ENCODE results near the gene USP31. TPM values are rescaled to one million over a fixed set of nuclear protein-coding genes. Genes with fewer than 3 reads are reported as not detected.

USP31 gene
- total RNA-seq, 2 experiments from 2014 or later, result 7.0 to 7.1 TPM

- CTCF ChIA-PET, result no interaction called here
- H3K27me3 Mint-ChIP-seq, result no peaks in the 10 kb centered on the region
- no peak overlapping the region for H3K4me3 Mint-ChIP-seq
- no peaks in the 10 kb centered on the region for H3K36me3 Mint-ChIP-seq
- no peaks in the 10 kb centered on the region for H3K4me1 Mint-ChIP-seq
- ATAC-seq (no peak), DNase-seq (no peak)
- no peaks in the 10 kb centered on the region for H3K9me3 Mint-ChIP-seq (ENCODE audit: low read depth)
- no peak overlapping the region for H3K27ac Mint-ChIP-seq
These were observed 125.2 kb downstream of the USP31 start for GRCh38 chr16:23024044-23024443.

- Mint-ChIP-seq H3K27me3 (no peaks in the 10 kb centered on the region), H3K4me3 (no peak overlapping the region), H3K4me1 (no peaks in the 10 kb centered on the region), H3K9me3 (ENCODE audit: low read depth) (no peaks in the 10 kb centered on the region), H3K27ac (no peak overlapping the region), H3K36me3 (no peaks in the 10 kb centered on the region)
- ATAC-seq (no peak), DNase-seq (no peak)
- CTCF ChIA-PET, result no interaction called here
These were observed 129.2 kb downstream of the USP31 start for GRCh38 chr16:23020084-23020483.

GRCh38 chr16:23016368-23016767, 132.9 kb downstream of the USP31 start:
- H3K36me3 Mint-ChIP-seq, result no peaks in the 10 kb centered on the region
- CTCF ChIA-PET, result no interaction called here
- H3K4me1 Mint-ChIP-seq, result peaks cover 3% of the 10 kb centered on the region
- ATAC-seq (no peak), DNase-seq (no peak)
- no peak overlapping the region for H3K4me3 Mint-ChIP-seq
- H3K27me3 Mint-ChIP-seq, result peaks cover 5% of the 10 kb centered on the region
- H3K27ac Mint-ChIP-seq, result no peak overlapping the region
- H3K9me3 Mint-ChIP-seq (ENCODE audit: low read depth), result no peaks in the 10 kb centered on the region

- DNase-seq, result no peak
- Mint-ChIP-seq H3K4me1 (peaks cover 3% of the 10 kb centered on the region), H3K27ac (no peak overlapping the region), H3K4me3 (no peak overlapping the region), H3K36me3 (no peaks in the 10 kb centered on the region), H3K27me3 (peaks cover 5% of the 10 kb centered on the region), H3K9me3 (ENCODE audit: low read depth) (no peaks in the 10 kb centered on the region)
- CTCF ChIA-PET, result no interaction called here
- ATAC-seq, result no peak
These were observed 133.7 kb downstream of the USP31 start for GRCh38 chr16:23015580-23015979.

- Mint-ChIP-seq H3K4me1 (peaks cover 3% of the 10 kb centered on the region), H3K4me3 (no peak overlapping the region), H3K27ac (no peak overlapping the region), H3K9me3 (ENCODE audit: low read depth) (no peaks in the 10 kb centered on the region), H3K36me3 (no peaks in the 10 kb centered on the region), H3K27me3 (peaks cover 8% of the 10 kb centered on the region)
- CTCF ChIA-PET, result no interaction called here
- DNase-seq (no peak), ATAC-seq (no peak)
These were observed 134.7 kb downstream of the USP31 start for GRCh38 chr16:23014592-23014991.

Other genes starting within 250 kb of the USP31 start
- gene SCNN1G, start 33.3 kb upstream of the USP31 start, total RNA-seq, result not detected
- gene SCNN1B, start 152.8 kb upstream of the USP31 start, total RNA-seq, result not detected

Measured in activated CD8-positive, alpha-beta memory T cell treated with anti-CD3 and anti-CD28 coated beads, Interleukin-2, amount 10 ng/mL, durations not matched to agents 7 days and 5 days (primary cell).